KOPT-K1 (cell line): Measurements from ENCODE around the gene DCPS.
"Not testable (repeated sequence)": the region's sequence is repeated elsewhere in the genome, so short reads cannot be mapped to it uniquely, and the experiment has no call there.

Experiments used
- H3K27ac ChIP-seq: fragments of 200-600 bp; sonication (generic); 2 replicates; pipeline ENCODE4 v1.5.1; 2016; ENCODE audit warnings: antibody characterized with exemption, mild to moderate bottlenecking, low read depth, low read length; ENCODE audit not compliant: poor library complexity, severe bottlenecking
- H3K36me3 ChIP-seq: fragments of 200-600 bp; sonication (generic); 2 replicates; pipeline ENCODE4 v1.5.1; 2017; ENCODE audit warnings: antibody characterized with exemption, mild to moderate bottlenecking, low read length, moderate library complexity; ENCODE audit not compliant: insufficient read depth
- H3K9me3 ChIP-seq: fragments of 200-600 bp; sonication (generic); 2 replicates; pipeline ENCODE4 v1.5.1; 2017; ENCODE audit warnings: antibody characterized with exemption, low read length, mild to moderate bottlenecking; ENCODE audit not compliant: insufficient read depth, poor library complexity, severe bottlenecking

Gene DCPS

GRCh38 chr11:126280595-126280994 is 23.3 kb upstream of the DCPS start:
- Histone ChIP-seq H3K9me3 (no peaks in the 10 kb centered on the region), H3K27ac (no peak overlapping the region), H3K36me3 (peaks cover 36% of the 10 kb centered on the region)

- Histone ChIP-seq H3K9me3 (no peaks in the 10 kb centered on the region), H3K27ac (no peak overlapping the region), H3K36me3 (peaks cover 30% of the 10 kb centered on the region)
Observed at GRCh38 chr11:126281245-126281644, 22.6 kb upstream of the DCPS start.

GRCh38 chr11:126281666-126282175 is 22.1 kb upstream of the DCPS start:
- Histone ChIP-seq H3K27ac (no peak overlapping the region), H3K36me3 (peaks cover 27% of the 10 kb centered on the region), H3K9me3 (no peaks in the 10 kb centered on the region)

- Histone ChIP-seq H3K27ac (no peak overlapping the region), H3K9me3 (no peaks in the 10 kb centered on the region), H3K36me3 (peaks cover 21% of the 10 kb centered on the region)
Observed at GRCh38 chr11:126282361-126282735, 21.5 kb upstream of the DCPS start.

GRCh38 chr11:126282736-126283591 is 20.9 kb upstream of the DCPS start, which contains the start of gene TIRAP:
Gene TIRAP, plus strand, starts transcription at chr11:126283093. Its CDS starts 7,802 bp downstream, at chr11:126290895.
- H3K36me3 ChIP-seq: peaks cover 15% of the 10 kb centered on the region; the same call in 1 of the 2 replicates
- H3K9me3 ChIP-seq: no peaks in the 10 kb centered on the region
- no peak within 1 kb of the TSS for H3K27ac ChIP-seq

- Histone ChIP-seq H3K27ac (no peak overlapping the region), H3K36me3 (no peaks in the 10 kb centered on the region), H3K9me3 (no peaks in the 10 kb centered on the region)
Observed at GRCh38 chr11:126284829-126285228, 19.0 kb upstream of the DCPS start.

- Histone ChIP-seq H3K36me3 (peaks cover 7% of the 10 kb centered on the region; the same call in 1 of the 2 replicates), H3K9me3 (no peaks in the 10 kb centered on the region), H3K27ac (no peak overlapping the region)
Observed at GRCh38 chr11:126288237-126288636, 15.6 kb upstream of the DCPS start.

GRCh38 chr11:126290887-126291286 is 13.0 kb upstream of the DCPS start:
- Histone ChIP-seq H3K36me3 (peaks cover 18% of the 10 kb centered on the region; the same call in 1 of the 2 replicates), H3K9me3 (no peaks in the 10 kb centered on the region), H3K27ac (no peak overlapping the region)

- peaks cover 22% of the 10 kb centered on the region; the same call in 1 of the 2 replicates for H3K36me3 ChIP-seq
Observed at GRCh38 chr11:126293726-126294125, 10.1 kb upstream of the DCPS start.

GRCh38 chr11:126297004-126297403 is 6.9 kb upstream of the DCPS start:
- Histone ChIP-seq H3K36me3 (peaks cover 32% of the 10 kb centered on the region; the same call in 1 of the 2 replicates), H3K9me3 (no peaks in the 10 kb centered on the region), H3K27ac (no peak overlapping the region)

More at GRCh38 chr11:126293726-126294125, 10.1 kb upstream of the DCPS start:
- Histone ChIP-seq H3K9me3 (no peaks in the 10 kb centered on the region), H3K27ac (no peak overlapping the region)

- H3K27ac ChIP-seq: peak overlapping the region; percentile 89
- peaks cover 15% of the 10 kb centered on the region; the same call in 1 of the 2 replicates for H3K36me3 ChIP-seq
- H3K9me3 ChIP-seq: no peaks in the 10 kb centered on the region
Observed at GRCh38 chr11:126304457-126305075, 706 bp downstream of the DCPS start.

- no peaks in the 10 kb centered on the region for H3K9me3 ChIP-seq
- no peak overlapping the region for H3K27ac ChIP-seq
- H3K36me3 ChIP-seq: peaks cover 17% of the 10 kb centered on the region; the same call in 1 of the 2 replicates
Observed at GRCh38 chr11:126305699-126306098, 1.8 kb downstream of the DCPS start.

GRCh38 chr11:126307706-126308105 is 3.8 kb downstream of the DCPS start:
- Histone ChIP-seq H3K36me3 (peaks cover 28% of the 10 kb centered on the region; the same call in 1 of the 2 replicates), H3K9me3 (no peaks in the 10 kb centered on the region), H3K27ac (no peak overlapping the region)

- Histone ChIP-seq H3K27ac (no peak overlapping the region), H3K36me3 (peaks cover 32% of the 10 kb centered on the region; the same call in 1 of the 2 replicates), H3K9me3 (no peaks in the 10 kb centered on the region)
Observed at GRCh38 chr11:126308271-126308671, 4.4 kb downstream of the DCPS start.

GRCh38 chr11:126308771-126309170 is 4.9 kb downstream of the DCPS start:
- H3K36me3 ChIP-seq: peaks cover 32% of the 10 kb centered on the region; the same call in 1 of the 2 replicates
- not testable (repeated sequence) for H3K27ac ChIP-seq, H3K9me3 ChIP-seq
